ENCODE results near the gene SMARCC1.

DNA sequence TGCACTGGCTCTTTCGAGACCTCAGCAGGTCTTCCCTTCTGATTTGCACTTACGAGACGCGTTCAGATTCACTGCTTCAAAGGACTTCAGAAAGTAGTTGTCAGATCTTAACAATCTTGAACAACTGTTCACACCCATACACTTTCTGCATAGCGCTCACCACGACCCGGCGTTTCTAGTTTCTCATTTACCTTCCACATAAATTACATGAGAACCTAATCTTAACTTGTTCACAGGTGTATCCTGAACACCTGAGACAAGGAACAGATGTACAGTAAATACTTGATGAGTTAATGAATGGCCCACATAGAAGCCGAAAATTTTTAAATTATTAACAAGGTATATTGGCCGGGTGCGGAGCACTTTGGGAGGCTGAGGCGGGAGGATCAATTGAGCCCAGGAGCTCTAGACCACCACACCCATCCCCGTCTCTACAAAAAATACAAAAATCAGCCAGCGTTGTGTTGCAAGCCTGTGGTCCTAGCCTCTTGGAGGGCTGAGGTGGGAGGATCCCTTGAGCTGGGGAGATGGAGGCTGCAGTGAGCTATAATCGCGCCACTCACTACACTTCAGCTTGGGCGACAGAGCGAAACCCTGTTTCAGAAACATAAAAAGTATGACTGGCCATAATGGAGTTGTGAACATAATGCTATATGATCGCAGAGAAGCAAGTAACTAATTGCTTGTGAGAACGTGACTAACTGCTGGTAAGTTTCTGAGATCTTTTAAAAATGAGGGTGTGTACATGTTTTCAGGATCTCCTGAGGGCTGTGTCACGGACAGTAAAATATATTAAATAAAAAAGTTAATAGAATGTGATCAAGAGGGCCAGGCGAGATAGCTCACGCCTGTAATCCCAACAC lies 984 bp upstream of the SMARCC1 start:
- TF ChIP-seq, protein P1, sequence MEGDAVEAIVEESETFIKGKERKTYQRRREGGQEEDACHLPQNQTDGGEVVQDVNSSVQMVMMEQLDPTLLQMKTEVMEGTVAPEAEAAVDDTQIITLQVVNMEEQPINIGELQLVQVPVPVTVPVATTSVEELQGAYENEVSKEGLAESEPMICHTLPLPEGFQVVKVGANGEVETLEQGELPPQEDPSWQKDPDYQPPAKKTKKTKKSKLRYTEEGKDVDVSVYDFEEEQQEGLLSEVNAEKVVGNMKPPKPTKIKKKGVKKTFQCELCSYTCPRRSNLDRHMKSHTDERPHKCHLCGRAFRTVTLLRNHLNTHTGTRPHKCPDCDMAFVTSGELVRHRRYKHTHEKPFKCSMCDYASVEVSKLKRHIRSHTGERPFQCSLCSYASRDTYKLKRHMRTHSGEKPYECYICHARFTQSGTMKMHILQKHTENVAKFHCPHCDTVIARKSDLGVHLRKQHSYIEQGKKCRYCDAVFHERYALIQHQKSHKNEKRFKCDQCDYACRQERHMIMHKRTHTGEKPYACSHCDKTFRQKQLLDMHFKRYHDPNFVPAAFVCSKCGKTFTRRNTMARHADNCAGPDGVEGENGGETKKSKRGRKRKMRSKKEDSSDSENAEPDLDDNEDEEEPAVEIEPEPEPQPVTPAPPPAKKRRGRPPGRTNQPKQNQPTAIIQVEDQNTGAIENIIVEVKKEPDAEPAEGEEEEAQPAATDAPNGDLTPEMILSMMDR (conservative IDR thresholded peaks at IDR 0.05): no peak
- no peak for TF ChIP-seq EZH2 (IDR thresholded peaks at IDR 0.05; ENCODE audit: low read depth)

Data from PC-9 (cell line).